IMR-90 (cell line): ENCODE data around the gene TMEM14C. TPM values are rescaled to one million over a fixed set of nuclear protein-coding genes. Genes with fewer than 3 reads are reported as not detected.

Experiments
- ATAC-seq: fragments of 200-7000 bp; cut with Tn5 transposase; 2 replicates; pipeline ENCODE4 v1.9.1; 2020; ENCODE audit warnings: low read depth, mild to moderate bottlenecking, moderate library complexity
- BruUV-seq: library from RNA; stranded (reverse); fragments of 400-500 nt; replicated peaks from 2 replicates; lab custom pipeline; 2021; lab: Mats Ljungman, UMichigan
- CTCF ChIA-PET: fragments of 300-600 bp; formaldehyde crosslinking; extraction: SDS; loops from one replicate; lab custom pipeline; 2021; ENCODE audit warnings: antibody characterized with exemption; lab: Yijun Ruan, JAX
- POLR2A ChIA-PET: fragments of 300-600 bp; sonication (Branson Sonifier 250); formaldehyde crosslinking; loops from one replicate; lab custom pipeline; 2022; ENCODE audit warnings: antibody characterized with exemption; ENCODE audit not compliant: unreplicated experiment; lab: Charles Lee
- DNase-seq: peaks from one replicate; pipeline ENCODE4 v3.0.0; 2013
- H2AFZ ChIP-seq: replicated peaks from 2 replicates; pipeline ENCODE3; 2013; ENCODE audit warnings: low read length, mild to moderate bottlenecking; ENCODE audit not compliant: poor library complexity
- H2AK5ac ChIP-seq: 2 replicates; pipeline ENCODE4 v1.6.1; 2013; ENCODE audit warnings: low read depth, low read length, inconsistent platforms
- H2AK9ac ChIP-seq: replicated peaks from 2 replicates; pipeline ENCODE3; 2013; ENCODE audit warnings: mild to moderate bottlenecking, low read depth, low read length, moderate library complexity; ENCODE audit not compliant: poor library complexity
- H2BK120ac ChIP-seq: 2 replicates; pipeline ENCODE4 v1.6.1; 2013; ENCODE audit warnings: low read depth, low read length, inconsistent platforms
- H2BK15ac ChIP-seq: 3 replicates; pipeline ENCODE4 v1.6.1; 2013; ENCODE audit warnings: low read depth, low read length, inconsistent platforms
- H2BK20ac ChIP-seq: 2 replicates; pipeline ENCODE4 v1.6.1; 2013; ENCODE audit warnings: low read depth, mild to moderate bottlenecking, inconsistent platforms, low read length, moderate library complexity
- H2BK5ac ChIP-seq: 2 replicates; pipeline ENCODE4 v1.6.1; 2013; ENCODE audit warnings: mild to moderate bottlenecking, low read depth, low read length, inconsistent platforms; ENCODE audit not compliant: poor library complexity, severe bottlenecking
- H3K14ac ChIP-seq: replicated peaks from 2 replicates; pipeline ENCODE4 v1.6.1; 2013; ENCODE audit warnings: low read depth, low read length, inconsistent platforms
- H3K18ac ChIP-seq: 2 replicates; pipeline ENCODE4 v1.6.1; 2013; ENCODE audit warnings: low read depth, low read length, control low read depth
- H3K23ac ChIP-seq: 2 replicates; pipeline ENCODE4 v1.6.1; 2013; ENCODE audit warnings: low read depth, low read length, inconsistent platforms
- H3K27ac ChIP-seq: 2 replicates; pipeline ENCODE4 v1.5.1; 2013; ENCODE audit warnings: mild to moderate bottlenecking, control low read depth, low read length; ENCODE audit not compliant: insufficient read depth
- H3K27me3 ChIP-seq: 2 replicates; pipeline ENCODE4 v1.6.1; 2013; ENCODE audit warnings: low read length; ENCODE audit not compliant: control insufficient read depth, insufficient read depth
- H3K36me3 ChIP-seq: 2 replicates; pipeline ENCODE4 v1.6.1; 2013; ENCODE audit warnings: low read length, mixed read lengths; ENCODE audit not compliant: control insufficient read depth, insufficient read depth
- H3K4ac ChIP-seq: 2 replicates; pipeline ENCODE4 v1.6.1; 2013; ENCODE audit warnings: low read depth, low read length, inconsistent platforms
- H3K4me1 ChIP-seq: 2 replicates; pipeline ENCODE4 v1.6.1; 2013; ENCODE audit warnings: low read length, mixed read lengths; ENCODE audit not compliant: control insufficient read depth, insufficient read depth
- H3K4me2 ChIP-seq: 2 replicates; pipeline ENCODE4 v1.6.1; 2013; ENCODE audit warnings: low read depth, mild to moderate bottlenecking, control low read depth, low read length, moderate library complexity
- H3K4me3 ChIP-seq: 2 replicates; pipeline ENCODE4 v1.5.1; 2013; ENCODE audit warnings: low read depth, mild to moderate bottlenecking, control low read depth, low read length, moderate library complexity; ENCODE audit not compliant: insufficient read depth
- H3K56ac ChIP-seq: 2 replicates; pipeline ENCODE4 v1.6.1; 2013; ENCODE audit warnings: low read length, inconsistent platforms; ENCODE audit not compliant: insufficient read depth; ENCODE audit errors: extremely low read depth
- H3K79me1 ChIP-seq, 2 experiments: 2 replicates each; pipeline ENCODE4 v1.6.1; 2013; ENCODE audit warnings: low read length in 2 of 2, inconsistent platforms in 1 of 2, low read depth in 1 of 2
- H3K9ac ChIP-seq: 2 replicates; pipeline ENCODE4 v1.6.1; 2013; ENCODE audit warnings: low read depth, low read length, control low read depth
- H3K9me1 ChIP-seq: 2 replicates; pipeline ENCODE4 v1.6.1; 2013; ENCODE audit warnings: low read length, inconsistent platforms; ENCODE audit not compliant: insufficient read depth
- H3K9me3 ChIP-seq: 2 replicates; pipeline ENCODE4 v1.6.1; 2013; ENCODE audit warnings: low read length; ENCODE audit not compliant: control insufficient read depth, insufficient read depth
- H4K20me1 ChIP-seq: 2 replicates; pipeline ENCODE4 v1.6.1; 2013; ENCODE audit warnings: low read length, inconsistent platforms; ENCODE audit not compliant: insufficient read depth
- H4K5ac ChIP-seq: 2 replicates; pipeline ENCODE4 v1.6.1; 2013; ENCODE audit warnings: mild to moderate bottlenecking, low read depth, low read length, control low read depth
- H4K8ac ChIP-seq, 2 experiments: 2 replicates each; pipeline ENCODE4 v1.6.1; 2013; ENCODE audit warnings: low read depth in 2 of 2, low read length in 2 of 2, control low read depth in 1 of 2, inconsistent platforms in 1 of 2
- H4K91ac ChIP-seq: 2 replicates; pipeline ENCODE4 v1.6.1; 2013; ENCODE audit warnings: low read depth, low read length, inconsistent platforms; ENCODE audit not compliant: insufficient read depth
- BHLHE40 ChIP-seq: fragments of 150-350 bp; IDR thresholded peaks from 2 replicates; pipeline ENCODE4 v1.6.1; 2016; ENCODE audit warnings: mild to moderate bottlenecking, low read depth, low read length
- CEBPB ChIP-seq: IDR thresholded peaks from 2 replicates; pipeline ENCODE4 v1.6.1; 2012; ENCODE audit warnings: low read depth, low read length, improper control_type of control experiment
- CHD1 ChIP-seq: IDR thresholded peaks from 2 replicates; pipeline ENCODE4 v1.6.1; 2012; ENCODE audit warnings: low read depth, low read length, improper control_type of control experiment
- FOS ChIP-seq: fragments of 150-350 bp; IDR thresholded peaks from 2 replicates; pipeline ENCODE4 v1.6.1; 2016; ENCODE audit warnings: low read depth, low read length
- MAFK ChIP-seq: IDR thresholded peaks from 2 replicates; pipeline ENCODE4 v1.6.1; 2012; ENCODE audit warnings: low read depth, low read length, improper control_type of control experiment
- MAZ ChIP-seq: IDR thresholded peaks from 2 replicates; pipeline ENCODE4 v1.6.1; 2012; ENCODE audit warnings: low read depth, mild to moderate bottlenecking, low read length, improper control_type of control experiment, moderate library complexity, borderline replicate concordance
- MXI1 ChIP-seq: IDR thresholded peaks from 2 replicates; pipeline ENCODE4 v1.6.1; 2012; ENCODE audit warnings: low read depth, mild to moderate bottlenecking, low read length, moderate library complexity, borderline replicate concordance
- NFE2L2 ChIP-seq: fragments of 150-350 bp; IDR thresholded peaks from 2 replicates; pipeline ENCODE4 v1.6.1; 2016; ENCODE audit warnings: low read depth, mild to moderate bottlenecking, low read length
- POLR2A ChIP-seq: IDR thresholded peaks from 2 replicates; pipeline ENCODE4 v1.6.1; 2012; ENCODE audit warnings: mild to moderate bottlenecking, low read depth, low read length
- RAD21 ChIP-seq: IDR thresholded peaks from 2 replicates; pipeline ENCODE4 v1.6.1; 2012; ENCODE audit warnings: low read length, improper control_type of control experiment
- RCOR1 ChIP-seq: IDR thresholded peaks from 2 replicates; pipeline ENCODE4 v1.6.1; 2012; ENCODE audit warnings: mild to moderate bottlenecking, low read length, improper control_type of control experiment; ENCODE audit not compliant: insufficient replicate concordance
- RFX5 ChIP-seq: IDR thresholded peaks from 2 replicates; pipeline ENCODE4 v1.8.0; 2012; ENCODE audit warnings: low read depth, mild to moderate bottlenecking, low read length, moderate library complexity
- SMC3 ChIP-seq: fragments of 150-350 bp; IDR thresholded peaks from 2 replicates; pipeline ENCODE4 v1.6.1; 2016; ENCODE audit warnings: low read depth, mild to moderate bottlenecking, antibody characterized with exemption, low read length, moderate library complexity
- dilution Hi-C: fragments of 300-500 bp; cut with HindIII; formaldehyde crosslinking; loops from one replicate; pipeline ENCODE4 v1.14.3; 2018; ENCODE audit warnings: low sequenced_read_pairs; ENCODE audit not compliant: unreplicated experiment
- in situ Hi-C: fragments of 300-500 bp; cut with MboI; formaldehyde crosslinking; loops from 3 replicates; pipeline ENCODE4 v1.14.3; 2019; ENCODE audit warnings: low sequenced_read_pairs, inconsistent platforms, mixed read lengths
- intact Hi-C: fragments of 100-400 bp; cut with micrococcal nuclease; formaldehyde crosslinking; loops from 2 replicates; pipeline ENCODE4 v1.10.0; 2022
- polyA plus RNA-seq, 3 experiments: library from polyadenylated mRNA; depleted of rRNA; stranded (reverse); fragments of >200 nt; gene quantifications; 2 replicates each; pipeline ENCODE4 v1.2.3, GENCODE V29; 2012; ENCODE audit warnings: low replicate concordance in 1 of 3
- total RNA-seq: library from RNA; depleted of rRNA; stranded (reverse); fragments of >200 nt; gene quantifications from 2 replicates; pipeline ENCODE4 v1.2.3, GENCODE V29; 2012
- TF ChIP-seq, protein P1 (sequence below): conservative IDR thresholded peaks from 2 replicates; pipeline ENCODE4 v1.5.1; 2012; ENCODE audit warnings: mild to moderate bottlenecking, low read depth, low read length, improper control_type of control experiment
- TF ChIP-seq, protein P2 (sequence below): fragments of 150-350 bp; IDR thresholded peaks from 2 replicates; pipeline ENCODE4 v1.6.1; 2016; ENCODE audit warnings: low read depth, mild to moderate bottlenecking, low read length, moderate library complexity, borderline replicate concordance
- TF ChIP-seq, protein P3 (sequence below): fragments of 150-350 bp; IDR thresholded peaks from 2 replicates; pipeline ENCODE4 v1.6.1; 2017; ENCODE audit warnings: mild to moderate bottlenecking, antibody characterized with exemption, low read length, low read depth

Gene TMEM14C
- total and polyA plus RNA-seq, 2 of the 4 experiments (the other 2 are of a cell fraction) = 129 to 175 TPM

DNA sequence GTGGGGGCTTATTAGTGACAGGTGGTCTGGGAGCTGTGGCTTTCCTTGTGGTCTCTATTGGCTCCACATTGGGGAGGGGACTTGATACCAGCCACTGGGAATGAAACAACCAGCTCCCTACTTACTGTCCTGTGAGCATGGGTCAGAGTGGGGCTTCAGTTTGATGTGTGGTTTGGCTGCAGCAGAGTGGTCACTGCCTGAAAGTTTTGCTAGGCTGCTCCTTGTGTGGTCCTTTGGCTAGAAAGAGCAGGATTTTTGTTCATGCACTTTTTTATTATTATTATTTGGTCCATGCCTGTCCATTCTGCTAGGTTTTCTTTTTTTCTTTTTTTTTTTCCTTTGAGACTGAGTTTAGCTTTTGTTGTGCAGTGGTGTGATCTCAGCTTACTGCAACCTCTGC, 17.2 kb downstream of the TMEM14C start:
- POLR2A ChIA-PET = no interaction called here
- no peaks in the 10 kb centered on the region; the same call in 1 of the 2 replicates for H3K9me1 ChIP-seq
- no peaks in the 10 kb centered on the region for H3K27me3 ChIP-seq
- no peak overlapping the region for H2BK20ac ChIP-seq
- no peak overlapping the region for H3K9ac ChIP-seq
- H3K4me3 ChIP-seq = no peak overlapping the region
- H3K4me2 ChIP-seq = no peak overlapping the region
- no peak overlapping the region for H2AFZ ChIP-seq
- peaks cover 7 to 11% of the 10 kb centered on the region in 2 experiments for H3K79me1 ChIP-seq
- no peak overlapping the region for H4K5ac ChIP-seq
- CTCF ChIA-PET = interaction anchor here (0.6 kb wide), 1 partner anchor 365 kb away, joined by 4 read pairs; no protein-coding TSS in a partner anchor
- H4K8ac ChIP-seq = no peak overlapping the region
- intact Hi-C loops (no loop called here), in situ Hi-C loops (loop anchor here (25.0 kb wide), 1 partner anchor 1253 kb away; no protein-coding TSS in a partner anchor), dilution Hi-C loops (no loop called here)
- no TSS peak for BruUV-seq
- no peak overlapping the region for H3K14ac ChIP-seq
- no peaks in the 10 kb centered on the region for H3K9me3 ChIP-seq
- no peak overlapping the region for H3K27ac ChIP-seq
- no peak overlapping the region for H3K18ac ChIP-seq
- no peak overlapping the region for H2AK9ac ChIP-seq
- 0 out of 2 replicates have a peak, but pooled peaks cover 1% of the 10 kb centered on the region for H3K4me1 ChIP-seq
- H2BK5ac ChIP-seq = no peak overlapping the region
- no peak overlapping the region for H2BK15ac ChIP-seq
- no peak for ATAC-seq
- no peak overlapping the region for H3K56ac ChIP-seq
- no peak overlapping the region for H4K91ac ChIP-seq
- no peak overlapping the region; the same call in 1 of the 2 replicates for H3K23ac ChIP-seq
- no peak overlapping the region for H3K4ac ChIP-seq
- TF ChIP-seq, protein P1, sequence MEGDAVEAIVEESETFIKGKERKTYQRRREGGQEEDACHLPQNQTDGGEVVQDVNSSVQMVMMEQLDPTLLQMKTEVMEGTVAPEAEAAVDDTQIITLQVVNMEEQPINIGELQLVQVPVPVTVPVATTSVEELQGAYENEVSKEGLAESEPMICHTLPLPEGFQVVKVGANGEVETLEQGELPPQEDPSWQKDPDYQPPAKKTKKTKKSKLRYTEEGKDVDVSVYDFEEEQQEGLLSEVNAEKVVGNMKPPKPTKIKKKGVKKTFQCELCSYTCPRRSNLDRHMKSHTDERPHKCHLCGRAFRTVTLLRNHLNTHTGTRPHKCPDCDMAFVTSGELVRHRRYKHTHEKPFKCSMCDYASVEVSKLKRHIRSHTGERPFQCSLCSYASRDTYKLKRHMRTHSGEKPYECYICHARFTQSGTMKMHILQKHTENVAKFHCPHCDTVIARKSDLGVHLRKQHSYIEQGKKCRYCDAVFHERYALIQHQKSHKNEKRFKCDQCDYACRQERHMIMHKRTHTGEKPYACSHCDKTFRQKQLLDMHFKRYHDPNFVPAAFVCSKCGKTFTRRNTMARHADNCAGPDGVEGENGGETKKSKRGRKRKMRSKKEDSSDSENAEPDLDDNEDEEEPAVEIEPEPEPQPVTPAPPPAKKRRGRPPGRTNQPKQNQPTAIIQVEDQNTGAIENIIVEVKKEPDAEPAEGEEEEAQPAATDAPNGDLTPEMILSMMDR = no peak
- TF ChIP-seq FOS (no peak), BHLHE40 (no peak), RFX5 (no peak), RCOR1 (no peak), MAZ (no peak), SMC3 (no peak), NFE2L2 (no peak), CEBPB (no peak), RAD21 (no peak), MAFK (no peak), CHD1 (no peak), POLR2A (no peak), MXI1 (no peak)
- TF ChIP-seq, protein P2, sequence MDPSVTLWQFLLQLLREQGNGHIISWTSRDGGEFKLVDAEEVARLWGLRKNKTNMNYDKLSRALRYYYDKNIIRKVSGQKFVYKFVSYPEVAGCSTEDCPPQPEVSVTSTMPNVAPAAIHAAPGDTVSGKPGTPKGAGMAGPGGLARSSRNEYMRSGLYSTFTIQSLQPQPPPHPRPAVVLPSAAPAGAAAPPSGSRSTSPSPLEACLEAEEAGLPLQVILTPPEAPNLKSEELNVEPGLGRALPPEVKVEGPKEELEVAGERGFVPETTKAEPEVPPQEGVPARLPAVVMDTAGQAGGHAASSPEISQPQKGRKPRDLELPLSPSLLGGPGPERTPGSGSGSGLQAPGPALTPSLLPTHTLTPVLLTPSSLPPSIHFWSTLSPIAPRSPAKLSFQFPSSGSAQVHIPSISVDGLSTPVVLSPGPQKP = no peak
- TF ChIP-seq, protein P3, sequence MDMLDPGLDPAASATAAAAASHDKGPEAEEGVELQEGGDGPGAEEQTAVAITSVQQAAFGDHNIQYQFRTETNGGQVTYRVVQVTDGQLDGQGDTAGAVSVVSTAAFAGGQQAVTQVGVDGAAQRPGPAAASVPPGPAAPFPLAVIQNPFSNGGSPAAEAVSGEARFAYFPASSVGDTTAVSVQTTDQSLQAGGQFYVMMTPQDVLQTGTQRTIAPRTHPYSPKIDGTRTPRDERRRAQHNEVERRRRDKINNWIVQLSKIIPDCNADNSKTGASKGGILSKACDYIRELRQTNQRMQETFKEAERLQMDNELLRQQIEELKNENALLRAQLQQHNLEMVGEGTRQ = no peak
- no peak overlapping the region for H2AK5ac ChIP-seq
- peaks cover 8% of the 10 kb centered on the region; the same call in 1 of the 2 replicates for H3K36me3 ChIP-seq
- no peak overlapping the region for H2BK120ac ChIP-seq
- no peaks in the 10 kb centered on the region for H4K20me1 ChIP-seq
- no peak for DNase-seq
